Measurements from ENCODE around the gene AGAP3.

GRCh38 chr7:151058781-151059366, 27.4 kb upstream of the AGAP3 start:
- TF ChIP-seq, protein P1, sequence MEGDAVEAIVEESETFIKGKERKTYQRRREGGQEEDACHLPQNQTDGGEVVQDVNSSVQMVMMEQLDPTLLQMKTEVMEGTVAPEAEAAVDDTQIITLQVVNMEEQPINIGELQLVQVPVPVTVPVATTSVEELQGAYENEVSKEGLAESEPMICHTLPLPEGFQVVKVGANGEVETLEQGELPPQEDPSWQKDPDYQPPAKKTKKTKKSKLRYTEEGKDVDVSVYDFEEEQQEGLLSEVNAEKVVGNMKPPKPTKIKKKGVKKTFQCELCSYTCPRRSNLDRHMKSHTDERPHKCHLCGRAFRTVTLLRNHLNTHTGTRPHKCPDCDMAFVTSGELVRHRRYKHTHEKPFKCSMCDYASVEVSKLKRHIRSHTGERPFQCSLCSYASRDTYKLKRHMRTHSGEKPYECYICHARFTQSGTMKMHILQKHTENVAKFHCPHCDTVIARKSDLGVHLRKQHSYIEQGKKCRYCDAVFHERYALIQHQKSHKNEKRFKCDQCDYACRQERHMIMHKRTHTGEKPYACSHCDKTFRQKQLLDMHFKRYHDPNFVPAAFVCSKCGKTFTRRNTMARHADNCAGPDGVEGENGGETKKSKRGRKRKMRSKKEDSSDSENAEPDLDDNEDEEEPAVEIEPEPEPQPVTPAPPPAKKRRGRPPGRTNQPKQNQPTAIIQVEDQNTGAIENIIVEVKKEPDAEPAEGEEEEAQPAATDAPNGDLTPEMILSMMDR (IDR thresholded peaks at IDR 0.05; ENCODE audit: insufficient read depth, low read depth, low read length) = no peak
- no peak for TF ChIP-seq EZH2 (IDR thresholded peaks at IDR 0.05; ENCODE audit: insufficient read depth, low read length)

Measured in astrocyte (in vitro differentiated cells and primary cell).